IPS-18a (cell line): Measurements from ENCODE around the gene VPS18.

ENCODE experiments used
- H3K27ac ChIP-seq: one replicate; pipeline ENCODE4 v1.5.1; 2013; ENCODE audit warnings: low read length
- H3K27me3 ChIP-seq: one replicate; pipeline ENCODE4 v1.6.1; 2013; ENCODE audit warnings: mild to moderate bottlenecking, low read length; ENCODE audit not compliant: control insufficient read depth, insufficient read depth
- H3K36me3 ChIP-seq: one replicate; pipeline ENCODE4 v1.6.1; 2013; ENCODE audit warnings: low read depth, low read length; ENCODE audit not compliant: control insufficient read depth
- H3K4me1 ChIP-seq: one replicate; pipeline ENCODE4 v1.6.1; 2013; ENCODE audit warnings: low read depth, low read length; ENCODE audit not compliant: control insufficient read depth
- H3K4me3 ChIP-seq: one replicate; pipeline ENCODE4 v1.5.1; 2013; ENCODE audit warnings: low read length
- H3K9ac ChIP-seq: one replicate; pipeline ENCODE4 v1.6.1; 2013; ENCODE audit warnings: mild to moderate bottlenecking, low read length, moderate library complexity
- H3K9me3 ChIP-seq: one replicate; pipeline ENCODE4 v1.6.1; 2013; ENCODE audit warnings: low read depth, low read length; ENCODE audit not compliant: control insufficient read depth

VPS18 gene

GRCh38 chr15:40915679-40916078, 21.4 kb downstream of the VPS18 start:
- Histone ChIP-seq H3K4me3 (no peak overlapping the region), H3K9me3 (no peaks in the 10 kb centered on the region), H3K4me1 (peaks cover 11% of the 10 kb centered on the region), H3K36me3 (no peaks in the 10 kb centered on the region), H3K27me3 (peaks cover 3% of the 10 kb centered on the region), H3K27ac (no peak overlapping the region), H3K9ac (no peak overlapping the region)

- no peak overlapping the region for H3K4me3 ChIP-seq
- H3K4me1 ChIP-seq: peaks cover 4% of the 10 kb centered on the region
- no peak overlapping the region for H3K9ac ChIP-seq
- no peaks in the 10 kb centered on the region for H3K9me3 ChIP-seq
- H3K36me3 ChIP-seq: no peaks in the 10 kb centered on the region
- H3K27me3 ChIP-seq: peaks cover 13% of the 10 kb centered on the region
- H3K27ac ChIP-seq: no peak overlapping the region
Measured at GRCh38 chr15:40917585-40917984, 23.3 kb downstream of the VPS18 start.

GRCh38 chr15:40918146-40918798, 24.0 kb downstream of the VPS18 start:
- H3K9me3 ChIP-seq: no peaks in the 10 kb centered on the region
- no peak overlapping the region for H3K27ac ChIP-seq

GRCh38 chr15:40918799-40919392, 24.6 kb downstream of the VPS18 start:
- H3K4me3 ChIP-seq: no peak overlapping the region
- H3K27me3 ChIP-seq: peaks cover 26% of the 10 kb centered on the region
- no peak overlapping the region for H3K9ac ChIP-seq
- no peak overlapping the region for H3K27ac ChIP-seq
- H3K9me3 ChIP-seq: no peaks in the 10 kb centered on the region
- peaks cover 4% of the 10 kb centered on the region for H3K4me1 ChIP-seq
- H3K36me3 ChIP-seq: no peaks in the 10 kb centered on the region

More at GRCh38 chr15:40918146-40918798, 24.0 kb downstream of the VPS18 start:
- Histone ChIP-seq H3K4me1 (peaks cover 4% of the 10 kb centered on the region), H3K9ac (no peak overlapping the region), H3K4me3 (no peak overlapping the region), H3K27me3 (peaks cover 20% of the 10 kb centered on the region), H3K36me3 (no peaks in the 10 kb centered on the region)

GRCh38 chr15:40921949-40922607, 27.8 kb downstream of the VPS18 start:
- Histone ChIP-seq H3K4me3 (no peak overlapping the region), H3K36me3 (no peaks in the 10 kb centered on the region), H3K4me1 (peaks cover 13% of the 10 kb centered on the region), H3K27me3 (peaks cover 58% of the 10 kb centered on the region), H3K27ac (no peak overlapping the region), H3K9me3 (no peaks in the 10 kb centered on the region), H3K9ac (no peak overlapping the region)

GRCh38 chr15:40922608-40923005, 28.4 kb downstream of the VPS18 start:
- H3K4me3 ChIP-seq: no peak overlapping the region
- no peak overlapping the region for H3K27ac ChIP-seq
- H3K27me3 ChIP-seq: peaks cover 63% of the 10 kb centered on the region
- no peaks in the 10 kb centered on the region for H3K36me3 ChIP-seq
- no peaks in the 10 kb centered on the region for H3K9me3 ChIP-seq
- no peak overlapping the region for H3K9ac ChIP-seq
- H3K4me1 ChIP-seq: peaks cover 16% of the 10 kb centered on the region

- no peak overlapping the region for H3K27ac ChIP-seq
- H3K36me3 ChIP-seq: no peaks in the 10 kb centered on the region
- peaks cover 73% of the 10 kb centered on the region for H3K27me3 ChIP-seq
- H3K9me3 ChIP-seq: no peaks in the 10 kb centered on the region
- H3K4me3 ChIP-seq: no peak overlapping the region
- peaks cover 16% of the 10 kb centered on the region for H3K4me1 ChIP-seq
- H3K9ac ChIP-seq: no peak overlapping the region
Measured at GRCh38 chr15:40923551-40923950, 29.3 kb downstream of the VPS18 start.

GRCh38 chr15:40925495-40925862, 31.2 kb downstream of the VPS18 start:
- H3K27ac ChIP-seq: no peak overlapping the region
- H3K27me3 ChIP-seq: peaks cover 89% of the 10 kb centered on the region
- H3K4me3 ChIP-seq: peak overlapping the region; percentile 59
- H3K9ac ChIP-seq: no peak overlapping the region
- peaks cover 16% of the 10 kb centered on the region for H3K4me1 ChIP-seq
- no peaks in the 10 kb centered on the region for H3K36me3 ChIP-seq
- no peaks in the 10 kb centered on the region for H3K9me3 ChIP-seq

- peaks cover 19% of the 10 kb centered on the region for H3K4me1 ChIP-seq
- H3K9me3 ChIP-seq: no peaks in the 10 kb centered on the region
- no peak overlapping the region for H3K27ac ChIP-seq
- H3K4me3 ChIP-seq: peak overlapping the region; percentile 59
- H3K36me3 ChIP-seq: no peaks in the 10 kb centered on the region
- no peak overlapping the region for H3K9ac ChIP-seq
- H3K27me3 ChIP-seq: peaks cover 94% of the 10 kb centered on the region
Measured at GRCh38 chr15:40925863-40926658, 31.8 kb downstream of the VPS18 start.

- Histone ChIP-seq H3K27ac (no peak overlapping the region), H3K36me3 (no peaks in the 10 kb centered on the region), H3K4me1 (peaks cover 19% of the 10 kb centered on the region), H3K4me3 (peak overlapping the region; percentile 59), H3K27me3 (peaks cover 100% of the 10 kb centered on the region), H3K9me3 (no peaks in the 10 kb centered on the region), H3K9ac (no peak overlapping the region)
Measured at GRCh38 chr15:40926659-40927494, 32.6 kb downstream of the VPS18 start.

- H3K27ac ChIP-seq: no peak overlapping the region
- H3K27me3 ChIP-seq: peaks cover 100% of the 10 kb centered on the region
- H3K9ac ChIP-seq: no peak overlapping the region
- peak overlapping the region; percentile 59 for H3K4me3 ChIP-seq
- no peaks in the 10 kb centered on the region for H3K9me3 ChIP-seq
- peaks cover 19% of the 10 kb centered on the region for H3K4me1 ChIP-seq
- no peaks in the 10 kb centered on the region for H3K36me3 ChIP-seq
Measured at GRCh38 chr15:40927495-40927872, 33.2 kb downstream of the VPS18 start.
